ENCODE measurements around the gene FUT7. TPM values are rescaled to one million over a fixed set of nuclear protein-coding genes. Genes with fewer than 3 reads are reported as not detected.

Gene FUT7
- polyA plus RNA-seq, 2 donors = 0.08 to 0.39 TPM

- H3K4me3 ChIP-seq (ENCODE audit: low read depth in 1 of 2, low read length in 2 of 2) = no peak overlapping the region
- 94% methylated on average over 34 of the region's 34 CpGs for WGBS, 2 donors
- H3K27ac ChIP-seq (ENCODE audit: low read depth in 2 of 2, low read length in 1 of 2) = no peak overlapping the region
- peaks cover 0 to 3% of the 10 kb centered on the region in 2 donors for H3K9me3 ChIP-seq (ENCODE audit: control insufficient read depth in 2 of 2, insufficient read depth in 1 of 2, low read depth in 1 of 2, low read length in 1 of 2)
- no peaks in the 10 kb centered on the region for H3K27me3 ChIP-seq (ENCODE audit: control insufficient read depth in 1 of 2, insufficient read depth in 2 of 2, low read length in 2 of 2)
- peaks cover 0 to 25% of the 10 kb centered on the region in 2 donors for H3K36me3 ChIP-seq (ENCODE audit: control insufficient read depth in 2 of 2, insufficient read depth in 2 of 2, low read length in 1 of 2)
- H3K4me1 ChIP-seq (ENCODE audit: control insufficient read depth in 2 of 2, insufficient read depth in 2 of 2, low read length in 1 of 2) = no peaks in the 10 kb centered on the region
These were observed 11.8 kb downstream of the FUT7 start for GRCh38 chr9:137019891-137020683.

GRCh38 chr9:137018761-137019559 is 12.9 kb downstream of the FUT7 start:
- 77 to 82% methylated on average over 36 of the region's 36 CpGs for WGBS, 2 donors
- H3K9me3 ChIP-seq (ENCODE audit: control insufficient read depth in 2 of 2, insufficient read depth in 1 of 2, low read depth in 1 of 2, low read length in 1 of 2) = peaks cover 0 to 3% of the 10 kb centered on the region in 2 donors
- no peak overlapping the region for H3K27ac ChIP-seq (ENCODE audit: low read depth in 2 of 2, low read length in 1 of 2)
- no peaks in the 10 kb centered on the region for H3K4me1 ChIP-seq (ENCODE audit: control insufficient read depth in 2 of 2, insufficient read depth in 2 of 2, low read length in 1 of 2)
- H3K27me3 ChIP-seq (ENCODE audit: control insufficient read depth in 1 of 2, insufficient read depth in 2 of 2, low read length in 2 of 2) = no peaks in the 10 kb centered on the region
- no peak overlapping the region for H3K4me3 ChIP-seq (ENCODE audit: low read depth in 1 of 2, low read length in 2 of 2)
- peaks cover 0 to 25% of the 10 kb centered on the region in 2 donors for H3K36me3 ChIP-seq (ENCODE audit: control insufficient read depth in 2 of 2, insufficient read depth in 2 of 2, low read length in 1 of 2)

GRCh38 chr9:137017791-137018497 is 13.9 kb downstream of the FUT7 start:
- peaks cover 0 to 23% of the 10 kb centered on the region in 2 donors for H3K36me3 ChIP-seq (ENCODE audit: control insufficient read depth in 2 of 2, insufficient read depth in 2 of 2, low read length in 1 of 2)
- H3K9me3 ChIP-seq (ENCODE audit: control insufficient read depth in 2 of 2, insufficient read depth in 1 of 2, low read depth in 1 of 2, low read length in 1 of 2) = peaks cover 0 to 3% of the 10 kb centered on the region in 2 donors
- no peaks in the 10 kb centered on the region for H3K4me1 ChIP-seq (ENCODE audit: control insufficient read depth in 2 of 2, insufficient read depth in 2 of 2, low read length in 1 of 2)
- WGBS, 2 donors = 91 to 93% methylated on average over 45 of the region's 45 CpGs
- no peak overlapping the region for H3K4me3 ChIP-seq (ENCODE audit: low read depth in 1 of 2, low read length in 2 of 2)
- no peak overlapping the region for H3K27ac ChIP-seq (ENCODE audit: low read depth in 2 of 2, low read length in 1 of 2)
- no peaks in the 10 kb centered on the region for H3K27me3 ChIP-seq (ENCODE audit: control insufficient read depth in 1 of 2, insufficient read depth in 2 of 2, low read length in 2 of 2)

DNA sequence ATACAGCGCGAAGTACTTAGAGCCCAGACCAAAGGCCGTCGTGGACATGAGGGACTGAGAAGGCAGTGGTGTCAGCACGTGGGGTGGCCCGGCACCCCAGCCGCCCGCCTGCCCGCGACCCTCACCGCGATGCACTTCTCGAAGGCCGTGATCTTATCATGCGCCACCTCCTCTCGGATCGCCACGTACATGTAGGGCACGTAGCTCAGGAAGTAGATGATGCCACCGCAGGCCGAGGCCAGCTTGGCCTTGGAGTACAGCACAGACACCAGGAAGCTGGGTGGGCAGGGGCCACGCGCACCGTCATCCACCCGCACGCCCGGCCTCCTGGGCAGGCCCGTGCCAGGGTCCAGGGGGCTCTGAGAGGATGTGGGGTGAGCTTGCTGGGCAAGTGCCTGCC is 14.8 kb downstream of the FUT7 start:
- H3K9me3 ChIP-seq (ENCODE audit: control insufficient read depth in 2 of 2, insufficient read depth in 1 of 2, low read depth in 1 of 2, low read length in 1 of 2) = peaks cover 0 to 3% of the 10 kb centered on the region in 2 donors
- H3K4me3 ChIP-seq (ENCODE audit: low read depth in 1 of 2, low read length in 2 of 2) = no peak overlapping the region
- no peaks in the 10 kb centered on the region for H3K27me3 ChIP-seq (ENCODE audit: control insufficient read depth in 1 of 2, insufficient read depth in 2 of 2, low read length in 2 of 2)
- H3K27ac ChIP-seq (ENCODE audit: low read depth in 2 of 2, low read length in 1 of 2) = no peak overlapping the region
- H3K4me1 ChIP-seq (ENCODE audit: control insufficient read depth in 2 of 2, insufficient read depth in 2 of 2, low read length in 1 of 2) = no peaks in the 10 kb centered on the region
- peaks cover 0 to 27% of the 10 kb centered on the region in 2 donors for H3K36me3 ChIP-seq (ENCODE audit: control insufficient read depth in 2 of 2, insufficient read depth in 2 of 2, low read length in 1 of 2)
- 97 to 98% methylated on average over 28 of the region's 28 CpGs for WGBS, 2 donors

- 92 to 98% methylated on average over 16 of the region's 16 CpGs for WGBS, 2 donors
- no peaks in the 10 kb centered on the region for H3K9me3 ChIP-seq (ENCODE audit: control insufficient read depth in 2 of 2, insufficient read depth in 1 of 2, low read depth in 1 of 2, low read length in 1 of 2)
- no peak overlapping the region for H3K27ac ChIP-seq (ENCODE audit: low read depth in 2 of 2, low read length in 1 of 2)
- H3K27me3 ChIP-seq (ENCODE audit: control insufficient read depth in 1 of 2, insufficient read depth in 2 of 2, low read length in 2 of 2) = no peaks in the 10 kb centered on the region
- H3K4me1 ChIP-seq (ENCODE audit: control insufficient read depth in 2 of 2, insufficient read depth in 2 of 2, low read length in 1 of 2) = no peaks in the 10 kb centered on the region
- H3K36me3 ChIP-seq (ENCODE audit: control insufficient read depth in 2 of 2, insufficient read depth in 2 of 2, low read length in 1 of 2) = peaks cover 0 to 30% of the 10 kb centered on the region in 2 donors
- no peak overlapping the region for H3K4me3 ChIP-seq (ENCODE audit: low read depth in 1 of 2, low read length in 2 of 2)
These were observed 15.5 kb downstream of the FUT7 start for GRCh38 chr9:137016436-137016835.

DNA sequence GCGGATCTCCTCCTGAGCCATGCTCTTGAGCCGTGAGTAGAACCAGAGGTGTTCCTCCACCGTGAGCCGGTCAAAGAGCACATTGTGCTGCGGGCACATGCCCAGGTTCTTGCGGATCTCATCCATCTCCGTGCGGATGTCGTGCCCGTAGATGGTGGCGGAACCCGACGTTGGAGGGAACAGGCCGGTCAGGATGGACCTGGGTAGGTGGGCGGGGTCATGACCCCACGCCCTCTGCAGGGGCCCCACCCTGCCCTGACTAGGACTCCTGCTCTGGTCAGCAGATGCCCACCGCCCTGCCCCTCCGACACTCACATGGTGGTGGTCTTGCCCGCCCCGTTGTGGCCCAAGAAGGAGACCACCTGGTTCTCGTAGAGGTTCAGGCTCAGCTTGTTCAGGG is 15.9 kb downstream of the FUT7 start:
- 96% methylated on average over 21 of the region's 21 CpGs for WGBS, 2 donors
- Histone ChIP-seq H3K36me3 (ENCODE audit: control insufficient read depth in 2 of 2, insufficient read depth in 2 of 2, low read length in 1 of 2) (peaks cover 0 to 31% of the 10 kb centered on the region in 2 donors), H3K27me3 (ENCODE audit: control insufficient read depth in 1 of 2, insufficient read depth in 2 of 2, low read length in 2 of 2) (no peaks in the 10 kb centered on the region), H3K9me3 (ENCODE audit: control insufficient read depth in 2 of 2, insufficient read depth in 1 of 2, low read depth in 1 of 2, low read length in 1 of 2) (no peaks in the 10 kb centered on the region), H3K4me1 (ENCODE audit: control insufficient read depth in 2 of 2, insufficient read depth in 2 of 2, low read length in 1 of 2) (no peaks in the 10 kb centered on the region), H3K27ac (ENCODE audit: low read depth in 2 of 2, low read length in 1 of 2) (no peak overlapping the region), H3K4me3 (ENCODE audit: low read depth in 1 of 2, low read length in 2 of 2) (no peak overlapping the region)

DNA sequence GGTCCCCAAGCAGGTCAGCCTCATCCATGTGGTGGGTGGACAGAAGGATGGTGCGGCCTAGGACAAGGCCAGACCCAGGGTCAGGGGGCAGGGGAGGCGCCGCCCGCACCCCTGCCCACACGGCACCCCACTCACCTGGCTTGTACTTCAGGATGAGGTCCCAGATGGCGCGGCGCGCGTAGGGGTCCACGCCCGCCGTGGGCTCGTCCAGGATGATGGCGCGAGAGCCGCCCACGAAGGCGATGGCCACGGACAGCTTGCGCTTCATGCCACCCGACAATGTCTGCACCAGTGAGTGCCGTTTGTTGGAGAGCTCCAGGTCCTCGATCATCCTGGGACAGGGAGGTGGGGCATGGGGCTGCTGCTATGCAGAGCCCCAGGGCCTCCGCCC is 16.4 kb downstream of the FUT7 start:
- no peak overlapping the region for H3K27ac ChIP-seq (ENCODE audit: low read depth in 2 of 2, low read length in 1 of 2)
- H3K27me3 ChIP-seq (ENCODE audit: control insufficient read depth in 1 of 2, insufficient read depth in 2 of 2, low read length in 2 of 2) = no peaks in the 10 kb centered on the region
- 97 to 98% methylated on average over 25 of the region's 25 CpGs for WGBS, 2 donors
- no peaks in the 10 kb centered on the region for H3K9me3 ChIP-seq (ENCODE audit: control insufficient read depth in 2 of 2, insufficient read depth in 1 of 2, low read depth in 1 of 2, low read length in 1 of 2)
- peaks cover 0 to 32% of the 10 kb centered on the region in 2 donors for H3K36me3 ChIP-seq (ENCODE audit: control insufficient read depth in 2 of 2, insufficient read depth in 2 of 2, low read length in 1 of 2)
- H3K4me3 ChIP-seq (ENCODE audit: low read depth in 1 of 2, low read length in 2 of 2) = no peak overlapping the region
- no peaks in the 10 kb centered on the region for H3K4me1 ChIP-seq (ENCODE audit: control insufficient read depth in 2 of 2, insufficient read depth in 2 of 2, low read length in 1 of 2)

- 95 to 97% methylated on average over 36 of the region's 36 CpGs for WGBS, 2 donors
- Histone ChIP-seq H3K4me1 (ENCODE audit: control insufficient read depth in 2 of 2, insufficient read depth in 2 of 2, low read length in 1 of 2) (no peaks in the 10 kb centered on the region), H3K27ac (ENCODE audit: low read depth in 2 of 2, low read length in 1 of 2) (no peak overlapping the region), H3K9me3 (ENCODE audit: control insufficient read depth in 2 of 2, insufficient read depth in 1 of 2, low read depth in 1 of 2, low read length in 1 of 2) (no peaks in the 10 kb centered on the region), H3K36me3 (ENCODE audit: control insufficient read depth in 2 of 2, insufficient read depth in 2 of 2, low read length in 1 of 2) (peaks cover 0 to 35% of the 10 kb centered on the region in 2 donors), H3K27me3 (ENCODE audit: control insufficient read depth in 1 of 2, insufficient read depth in 2 of 2, low read length in 2 of 2) (no peaks in the 10 kb centered on the region), H3K4me3 (ENCODE audit: low read depth in 1 of 2, low read length in 2 of 2) (no peak overlapping the region)
These were observed 16.9 kb downstream of the FUT7 start for GRCh38 chr9:137014776-137015539.

DNA sequence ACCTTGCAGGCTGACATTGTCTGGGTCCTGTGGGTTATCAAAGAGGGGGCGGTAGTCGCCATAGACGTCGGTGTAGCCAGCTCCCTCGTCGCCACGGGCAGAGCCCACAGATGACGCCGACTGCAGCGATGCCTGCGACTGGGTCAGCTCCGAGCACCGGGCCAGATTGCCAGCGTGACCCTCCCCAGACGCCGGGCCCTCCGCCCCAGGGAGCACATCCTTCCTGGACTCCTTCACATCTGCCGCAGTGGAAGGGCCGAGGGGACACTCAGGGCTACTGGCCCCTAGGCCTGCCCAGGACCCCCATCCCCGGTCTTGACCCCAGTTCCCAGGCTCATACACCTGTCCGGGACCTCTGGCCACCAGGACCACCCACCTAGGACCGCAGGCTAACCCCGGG is 17.7 kb downstream of the FUT7 start:
- Histone ChIP-seq H3K27ac (ENCODE audit: low read depth in 2 of 2, low read length in 1 of 2) (no peak overlapping the region), H3K27me3 (ENCODE audit: control insufficient read depth in 1 of 2, insufficient read depth in 2 of 2, low read length in 2 of 2) (no peaks in the 10 kb centered on the region), H3K4me1 (ENCODE audit: control insufficient read depth in 2 of 2, insufficient read depth in 2 of 2, low read length in 1 of 2) (no peaks in the 10 kb centered on the region), H3K9me3 (ENCODE audit: control insufficient read depth in 2 of 2, insufficient read depth in 1 of 2, low read depth in 1 of 2, low read length in 1 of 2) (no peaks in the 10 kb centered on the region), H3K36me3 (ENCODE audit: control insufficient read depth in 2 of 2, insufficient read depth in 2 of 2, low read length in 1 of 2) (peaks cover 0 to 38% of the 10 kb centered on the region in 2 donors), H3K4me3 (ENCODE audit: low read depth in 1 of 2, low read length in 2 of 2) (no peak overlapping the region)
- WGBS, 2 donors = 89 to 94% methylated on average over 21 to 23 of the region's 23 CpGs

Data from esophagus (tissue), 2 donors.